Liver (tissue), 3 donors: ENCODE results near the gene RAB22A.

Experiments used
- CTCF ChIP-seq: fragments of 150-350 bp; IDR thresholded peaks from 2 replicates; pipeline ENCODE4 v1.5.1; 2017; ENCODE audit warnings: improper control_type of control experiment, low read depth, low read length; ENCODE audit not compliant: missing input control
- FOXA1 ChIP-seq: IDR thresholded peaks from 2 replicates; pipeline ENCODE4 v1.6.1; 2016; ENCODE audit warnings: antibody characterized with exemption
- JUND ChIP-seq, 2 donors: IDR thresholded peaks; 2 replicates each; pipeline ENCODE4 v1.6.1; 2016; ENCODE audit warnings: antibody characterized with exemption in 2 of 2
- MAX ChIP-seq: IDR thresholded peaks from 2 replicates; pipeline ENCODE4 v1.6.1; 2016; ENCODE audit warnings: antibody characterized with exemption
- TAF1 ChIP-seq: conservative IDR thresholded peaks from 2 replicates; pipeline ENCODE4 v1.6.1; 2016; ENCODE audit warnings: antibody characterized with exemption, mild to moderate bottlenecking
- donor health status: healthy.
- donor health status: healthy.

GRCh38 chr20:58271606-58272351, 37.7 kb upstream of the RAB22A start:
- no peak for TF ChIP-seq CTCF
- no peak for TF ChIP-seq TAF1
- TF ChIP-seq JUND (IDR thresholded peaks at IDR 0.05) = no peak
- no peak for TF ChIP-seq MAX
- no peak for TF ChIP-seq FOXA1
